A673 (cell line): ENCODE results near the gene KCTD18.

Experiments used
- CTCF ChIP-seq: fragments of 300-800, 200-600 bp; sonication (generic); conservative IDR thresholded peaks from 2 replicates; pipeline ENCODE4 v1.5.1; 2017; ENCODE audit warnings: low read depth, mild to moderate bottlenecking, antibody characterized with exemption, low read length, moderate library complexity, mixed read lengths
- EZH2 ChIP-seq: fragments of 200-600 bp; sonication (generic); IDR thresholded peaks from 2 replicates; pipeline ENCODE4 v1.6.1; 2017; ENCODE audit warnings: borderline replicate concordance, low read depth, mild to moderate bottlenecking, mixed read lengths, antibody characterized with exemption, low read length; ENCODE audit not compliant: poor library complexity, severe bottlenecking

DNA sequence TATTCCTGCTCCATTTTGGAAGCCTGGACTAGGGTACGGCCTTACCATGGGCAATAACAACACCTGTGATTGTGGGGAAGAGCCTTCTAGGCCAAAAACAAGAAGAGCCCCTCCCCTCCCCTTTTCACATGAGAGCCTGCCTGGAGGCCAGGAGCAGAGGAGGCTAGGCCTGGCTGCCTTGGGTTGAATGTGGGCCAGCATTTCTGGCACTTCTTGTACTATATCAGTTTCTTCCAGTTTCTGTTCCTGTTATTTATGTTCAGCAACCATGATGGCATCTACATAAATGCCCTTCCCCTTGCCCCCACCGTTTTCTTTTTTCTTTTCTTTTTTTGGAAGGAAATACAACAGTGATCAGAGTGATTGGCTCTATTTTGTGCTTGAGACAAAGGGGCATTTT, 58.4 kb downstream of the KCTD18 start:
- TF ChIP-seq CTCF = no peak
- no peak for TF ChIP-seq EZH2
